GM23248 (cell line): ENCODE data around the gene CASP3.

Source experiments
- EZH2 ChIP-seq: fragments of 200-600 bp; sonication (generic); IDR thresholded peaks from 2 replicates; pipeline ENCODE4 v1.6.1; 2018; ENCODE audit warnings: antibody characterized with exemption, mild to moderate bottlenecking; ENCODE audit not compliant: insufficient read depth, poor library complexity, severe bottlenecking
- EZH2phosphoT487 ChIP-seq: fragments of 200-600 bp; sonication (generic); IDR thresholded peaks from 2 replicates; pipeline ENCODE4 v1.6.1; 2018; ENCODE audit warnings: antibody characterized with exemption, moderate library complexity, mild to moderate bottlenecking, low read depth; ENCODE audit not compliant: insufficient read depth

- TF ChIP-seq EZH2phosphoT487 = no peak
- no peak for TF ChIP-seq EZH2
These were observed 58.1 kb downstream of the CASP3 start for GRCh38 chr4:184591070-184591677.
